Right forelimb (tissue), 1 donor: ENCODE data around the gene NRAP.

Source experiments
- DNase-seq: peaks from one replicate; pipeline ENCODE4 v3.0.0-alpha.2; 2018

Gene NRAP

GRCh38 chr10:113631684-113632367 lies 32.0 kb downstream of the NRAP start:
- no peak for DNase-seq

DNA sequence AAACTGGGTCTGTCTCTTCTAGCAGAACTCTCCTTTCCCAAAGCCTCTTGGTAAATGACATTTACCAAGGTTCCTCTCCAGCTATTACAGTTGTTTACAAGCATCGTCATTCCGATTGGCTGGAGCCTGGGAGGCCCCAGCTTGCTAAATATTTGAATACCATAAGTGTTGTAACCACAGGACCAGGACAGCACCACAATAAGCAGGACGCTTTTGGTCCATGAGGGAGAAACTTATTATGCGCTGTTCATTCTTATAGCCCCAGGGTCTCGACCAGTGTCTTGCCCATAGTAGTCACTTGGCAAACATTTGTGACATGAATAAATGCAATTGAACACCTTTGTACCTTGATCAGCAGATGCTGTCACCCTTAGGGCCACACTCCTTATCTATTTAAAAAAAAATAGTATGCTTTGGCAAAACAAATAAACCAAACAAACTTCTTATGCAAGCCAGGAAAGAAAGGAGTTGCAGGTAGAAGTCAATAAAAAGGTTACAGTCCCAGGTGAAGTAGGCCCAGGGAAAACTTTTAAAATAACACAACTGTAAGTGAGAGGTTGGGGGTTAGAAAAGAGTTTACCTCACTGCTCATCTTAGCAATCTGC lies 32.8 kb downstream of the NRAP start:
- DNase-seq: no peak

DNA sequence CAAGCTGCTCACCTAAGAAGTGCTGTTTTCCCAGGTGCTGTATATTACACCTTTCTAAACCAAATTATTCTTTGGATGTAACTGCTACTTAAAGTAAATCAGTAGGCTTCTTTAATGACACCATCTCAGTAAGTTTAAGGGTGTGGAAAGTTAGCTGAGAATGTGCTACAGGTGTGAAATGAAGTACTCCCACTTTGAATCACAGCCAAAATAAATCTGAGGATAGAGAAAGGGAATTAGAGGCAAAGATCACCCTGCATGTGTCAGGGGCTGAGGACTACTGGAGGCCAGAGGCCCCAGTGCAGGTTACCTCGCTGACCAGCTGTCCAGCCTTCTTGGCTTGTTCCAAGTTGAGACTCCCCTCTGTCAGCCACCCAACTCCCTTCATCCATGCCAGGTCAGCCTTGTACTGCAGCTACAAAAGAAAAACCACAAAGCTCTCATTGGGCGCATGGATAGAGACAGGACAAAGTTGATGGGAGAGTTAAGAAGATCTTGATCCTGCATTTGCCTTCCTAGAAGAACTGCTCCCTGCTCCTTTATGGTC lies 35.2 kb downstream of the NRAP start:
- no peak for DNase-seq

- no peak for DNase-seq
Observed at GRCh38 chr10:113627836-113628235, 36.0 kb downstream of the NRAP start.

DNA sequence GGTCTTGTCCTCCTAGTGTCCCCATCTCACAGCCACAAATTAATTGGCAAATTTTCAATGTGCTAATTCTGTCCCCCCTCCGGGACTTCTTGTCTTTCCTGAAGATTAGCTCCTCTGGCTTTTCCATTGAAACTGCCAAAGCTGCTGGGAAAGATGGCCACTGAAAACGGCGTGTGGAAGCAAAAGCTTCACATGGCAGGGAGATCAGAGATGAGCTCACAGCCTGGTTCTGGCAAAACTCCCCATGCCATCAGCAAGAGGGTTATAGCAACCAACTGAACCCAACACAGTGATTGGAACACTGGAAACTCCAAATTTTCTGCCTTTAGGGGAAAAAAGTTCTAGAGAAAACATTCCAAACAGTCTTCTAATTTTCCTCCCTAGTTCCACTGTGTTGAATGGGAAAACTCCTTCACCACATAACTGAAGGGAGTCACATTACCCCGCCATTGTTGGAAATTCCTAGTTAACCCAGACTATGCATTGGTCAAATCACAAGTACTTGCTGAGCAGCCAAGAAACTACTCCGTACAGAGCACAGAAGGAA lies 37.0 kb downstream of the NRAP start:
- DNase-seq: no peak

DNA sequence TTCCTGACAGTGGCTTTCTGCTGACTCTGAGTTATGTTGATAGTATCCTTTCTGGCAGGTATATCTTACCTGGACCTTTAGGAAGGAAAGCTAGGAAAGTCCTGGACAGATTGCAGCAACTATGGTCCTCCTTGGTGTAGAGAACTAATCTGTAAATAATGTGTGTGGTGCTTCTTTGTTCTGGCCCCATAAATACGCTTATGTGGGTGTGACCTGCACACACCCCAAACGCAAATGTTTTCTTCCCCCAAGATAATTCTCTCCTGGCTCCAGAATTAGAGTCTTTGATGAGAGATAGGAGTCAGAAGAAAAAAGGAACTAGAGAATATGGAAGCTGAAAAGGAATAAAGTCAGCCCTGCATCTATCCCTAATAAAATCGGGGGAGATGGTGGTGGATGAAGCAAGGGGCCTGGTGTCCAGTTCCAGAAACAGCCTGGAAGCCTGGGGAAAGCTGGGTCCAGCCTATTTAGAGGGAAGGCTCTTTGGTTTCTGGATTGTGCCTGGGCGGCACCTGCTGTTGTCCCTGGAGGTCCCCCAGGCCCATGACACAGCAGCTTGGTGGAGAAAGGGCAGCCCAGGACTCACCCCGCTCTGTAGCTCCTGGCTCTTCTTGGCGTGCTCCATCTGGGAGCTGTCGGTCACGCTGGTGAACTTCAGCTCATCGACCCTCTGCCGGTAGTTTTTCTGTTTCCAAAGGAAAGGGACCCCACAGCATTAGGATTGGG lies 38.2 kb downstream of the NRAP start:
- no peak for DNase-seq

- DNase-seq: no peak
Observed at GRCh38 chr10:113622831-113623230, 41.0 kb downstream of the NRAP start.

GRCh38 chr10:113621799-113622198 lies 42.0 kb downstream of the NRAP start:
- no peak for DNase-seq

- DNase-seq: no peak
Observed at GRCh38 chr10:113620936-113621335, 42.9 kb downstream of the NRAP start.

- DNase-seq: no peak
Observed at GRCh38 chr10:113620511-113620910, 43.3 kb downstream of the NRAP start.

- DNase-seq: no peak
Observed at GRCh38 chr10:113619401-113619800, 44.4 kb downstream of the NRAP start.

DNA sequence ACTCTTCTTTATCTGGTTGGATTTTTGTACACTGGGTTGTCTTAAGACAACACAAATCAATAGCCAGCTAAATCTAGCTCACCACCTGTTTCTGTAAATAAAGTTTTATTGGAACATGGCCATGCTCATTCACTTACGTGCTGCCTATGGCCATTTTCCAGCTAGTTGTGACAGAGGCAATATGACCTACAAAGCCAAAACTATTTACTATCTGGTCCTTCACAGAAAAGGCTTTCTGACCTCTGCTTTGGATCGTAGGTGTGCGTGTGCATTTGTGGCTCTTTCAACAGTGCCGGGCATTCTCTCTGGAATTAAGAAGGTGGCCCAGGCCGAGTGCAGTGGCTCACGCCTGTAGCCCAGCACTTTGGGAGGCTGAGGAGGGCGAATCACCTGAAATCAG lies 45.5 kb downstream of the NRAP start:
- DNase-seq: no peak

- DNase-seq: no peak
Observed at GRCh38 chr10:113617086-113617485, 46.8 kb downstream of the NRAP start.

- DNase-seq: no peak
Observed at GRCh38 chr10:113616244-113617074, 47.4 kb downstream of the NRAP start.

DNA sequence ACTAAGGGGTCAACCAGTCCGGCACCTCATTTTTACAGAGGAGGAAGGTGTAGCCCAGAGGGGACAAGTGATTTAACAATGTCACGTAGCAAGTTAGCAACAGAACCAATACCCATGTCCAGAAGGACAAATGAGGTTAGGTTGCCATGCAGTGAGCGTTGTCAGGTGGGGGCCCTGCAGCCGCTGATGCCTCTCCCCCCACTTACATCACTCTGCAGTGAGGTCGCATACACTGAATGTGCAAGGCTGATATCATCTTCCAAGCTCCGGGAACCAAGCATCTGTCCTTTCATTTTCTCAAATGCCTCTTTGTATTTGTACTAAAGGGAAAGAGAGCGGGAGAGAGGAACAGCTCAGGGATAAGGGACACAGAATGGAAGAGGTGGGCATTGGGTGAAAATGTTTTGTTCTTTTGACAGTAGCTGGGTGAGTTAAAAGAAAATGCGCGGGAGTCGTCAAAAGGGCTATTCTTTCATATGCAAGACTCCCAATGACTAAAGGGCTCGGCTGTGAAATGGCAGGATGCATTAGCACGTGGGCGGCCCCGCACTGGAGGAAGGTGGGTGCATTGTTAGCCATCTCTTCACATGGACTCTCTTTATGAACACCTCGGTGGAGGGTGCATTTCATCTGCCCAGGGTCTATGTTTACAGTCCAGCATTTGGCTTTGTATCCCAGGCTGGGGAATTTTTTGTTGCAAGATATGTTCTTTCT lies 49.7 kb downstream of the NRAP start:
- DNase-seq: no peak

DNA sequence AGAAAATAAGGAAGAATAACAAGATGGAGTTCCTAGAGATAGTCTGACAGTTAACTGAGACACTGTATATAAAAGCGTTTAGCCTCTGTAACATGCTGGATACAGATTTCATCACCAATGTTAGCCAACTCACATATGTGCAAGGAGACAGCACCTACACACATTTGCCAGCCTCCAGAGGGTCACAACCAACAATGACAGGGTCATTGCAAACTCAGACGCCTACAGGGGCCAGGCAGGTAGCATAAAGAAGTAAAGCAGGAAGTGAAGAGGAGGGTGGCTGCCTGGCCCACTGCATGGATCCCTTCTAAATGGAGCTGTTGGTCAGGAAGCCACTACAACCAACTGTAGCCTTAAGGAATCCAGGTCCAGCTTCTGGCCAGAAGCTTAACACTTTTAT lies 50.4 kb downstream of the NRAP start:
- no peak for DNase-seq

GRCh38 chr10:113612154-113612553 lies 51.7 kb downstream of the NRAP start:
- DNase-seq: no peak

DNA sequence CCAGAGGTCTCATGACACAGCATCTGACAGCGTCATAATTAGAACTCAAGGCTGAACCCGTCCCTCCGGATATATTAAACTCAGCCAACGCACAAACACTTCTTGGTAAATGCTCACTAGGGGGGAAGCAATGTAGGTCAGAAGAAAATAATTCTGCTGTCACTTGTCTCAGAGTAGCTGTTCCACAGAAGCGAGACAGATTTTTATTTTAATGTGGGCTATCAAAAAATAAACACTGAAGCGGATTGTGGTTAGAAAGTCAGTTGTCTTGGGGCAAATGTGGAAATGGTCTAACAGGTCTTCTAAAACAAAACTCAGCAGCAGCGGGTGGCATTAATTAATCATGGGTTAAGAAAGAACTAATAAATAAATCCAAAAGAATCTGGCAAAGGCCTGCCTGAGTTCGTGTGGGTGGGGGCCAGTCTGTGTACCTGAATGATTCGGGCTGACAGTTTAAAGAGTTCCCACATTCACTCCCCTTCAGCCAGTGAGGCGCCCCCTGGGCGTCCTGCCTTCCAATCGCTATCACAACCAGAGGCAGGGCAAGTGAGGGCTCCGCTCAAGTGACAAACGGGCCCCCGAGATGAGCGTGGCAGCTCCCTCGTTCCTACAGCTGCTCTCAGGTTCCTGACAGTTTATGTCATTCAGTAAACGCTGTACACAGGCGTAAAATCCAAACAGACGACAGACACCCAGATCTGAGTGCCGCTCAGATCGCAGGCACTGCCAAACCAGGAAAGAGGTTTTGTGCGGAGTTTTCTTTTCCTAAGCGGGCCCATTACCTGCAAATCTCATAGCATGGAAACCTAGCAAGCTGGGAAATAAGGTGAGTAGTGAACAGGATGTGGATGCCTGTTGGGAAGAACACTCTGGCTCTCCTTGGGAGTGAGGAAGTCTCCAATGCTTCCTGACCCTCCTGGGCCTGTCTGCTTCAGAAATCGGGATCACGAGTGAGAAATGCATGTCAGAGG lies 52.9 kb downstream of the NRAP start:
- no peak for DNase-seq

DNA sequence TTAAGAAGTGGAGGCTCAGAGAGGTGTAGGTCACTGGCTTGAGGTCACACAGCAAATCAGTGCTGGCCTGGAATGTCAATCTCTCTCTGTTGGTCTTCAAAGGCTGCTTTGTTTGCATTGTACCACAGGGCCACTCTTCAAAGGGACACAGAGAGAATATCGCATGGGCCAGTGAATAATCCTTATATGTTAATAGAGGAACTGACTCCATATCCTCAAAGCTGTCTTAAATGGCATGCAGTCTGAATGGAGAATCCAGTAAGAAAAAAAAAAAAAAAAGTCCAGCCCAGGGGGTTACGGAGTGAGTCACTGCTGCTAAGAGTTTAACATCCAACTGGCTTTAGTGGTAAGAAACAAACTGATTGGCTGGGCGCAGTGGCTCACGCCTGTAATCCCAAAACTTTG lies 54.1 kb downstream of the NRAP start:
- DNase-seq: no peak

- DNase-seq: no peak
Observed at GRCh38 chr10:113605268-113605978, 58.4 kb downstream of the NRAP start.
